GM21381 (cell line): ENCODE data around the gene GPHB5.
"Not testable (repeated sequence)": the region's sequence is repeated elsewhere in the genome, so short reads cannot be mapped to it uniquely, and the experiment has no call there.

Source experiments
- ATAC-seq: cut with Tn5 transposase; IDR thresholded peaks from one replicate; pipeline ENCODE4 v1.9.1; 2021; ENCODE audit warnings: mild to moderate bottlenecking, moderate library complexity; ENCODE audit not compliant: unreplicated experiment

The GPHB5 gene

DNA sequence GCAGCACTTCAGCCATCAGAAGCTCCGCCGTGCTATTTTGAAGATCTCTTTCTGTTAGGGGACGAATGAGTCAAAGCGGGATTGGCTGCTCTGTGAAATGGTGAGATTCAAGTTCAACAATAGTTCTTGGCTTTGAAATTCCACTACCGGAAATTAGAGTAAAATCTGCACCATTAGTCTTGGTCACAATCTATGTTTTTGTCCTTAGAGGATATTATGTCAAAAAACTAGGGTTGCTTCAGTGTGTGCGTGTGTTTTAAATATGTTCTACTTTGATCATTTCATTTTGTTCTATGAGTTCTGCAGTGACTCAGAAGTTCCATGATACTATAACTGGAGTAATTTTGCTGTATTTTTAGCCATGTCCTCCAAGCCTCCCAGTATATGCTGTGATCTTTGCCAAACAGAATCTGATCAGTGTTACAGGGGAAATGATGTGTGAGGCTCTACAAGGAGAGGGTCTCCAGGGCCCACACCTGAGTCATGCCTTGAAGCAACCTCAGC lies 22.6 kb downstream of the GPHB5 start:
- ATAC-seq = peak; percentile 56

DNA sequence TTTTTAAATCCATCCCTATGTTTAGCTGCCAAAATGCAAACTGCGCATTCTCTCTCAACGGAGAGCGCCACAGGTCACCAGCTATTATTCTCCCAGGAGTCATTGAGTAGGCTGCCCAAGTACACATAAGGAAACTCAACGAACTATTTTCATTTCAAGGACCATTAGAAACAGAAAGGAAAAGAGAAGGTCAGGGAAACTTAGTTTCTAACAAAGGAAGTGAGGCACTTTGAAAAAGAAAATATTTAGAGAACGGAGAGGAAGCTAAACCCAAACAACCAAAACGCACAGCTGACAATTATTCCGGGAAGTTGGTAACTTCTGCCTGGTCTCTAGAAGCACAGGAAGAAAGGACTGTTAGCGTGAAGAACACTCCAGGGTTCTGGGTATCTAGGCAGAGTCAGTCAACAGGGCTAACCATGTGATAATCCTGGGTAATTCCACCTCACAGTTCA lies 23.5 kb downstream of the GPHB5 start:
- ATAC-seq = no peak

DNA sequence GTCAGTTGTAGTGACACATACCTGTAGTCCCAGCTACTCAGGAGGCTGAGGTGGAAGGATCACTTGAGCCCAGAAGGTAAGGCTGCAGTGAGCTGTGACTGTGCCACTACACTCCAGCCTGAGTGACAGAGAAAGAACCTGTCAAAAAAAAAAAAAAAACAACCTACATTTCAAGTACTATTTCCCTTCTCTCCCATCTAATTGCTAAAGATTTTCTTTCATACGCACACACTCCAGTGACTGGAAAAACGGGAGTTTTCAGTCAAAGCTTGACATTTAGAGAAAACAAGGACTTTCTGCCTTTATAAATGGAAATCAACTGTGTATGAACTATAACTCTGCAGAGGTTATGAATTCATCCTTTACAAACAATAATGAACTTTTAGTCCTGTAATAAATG lies 25.9 kb downstream of the GPHB5 start:
- ATAC-seq = no peak

DNA sequence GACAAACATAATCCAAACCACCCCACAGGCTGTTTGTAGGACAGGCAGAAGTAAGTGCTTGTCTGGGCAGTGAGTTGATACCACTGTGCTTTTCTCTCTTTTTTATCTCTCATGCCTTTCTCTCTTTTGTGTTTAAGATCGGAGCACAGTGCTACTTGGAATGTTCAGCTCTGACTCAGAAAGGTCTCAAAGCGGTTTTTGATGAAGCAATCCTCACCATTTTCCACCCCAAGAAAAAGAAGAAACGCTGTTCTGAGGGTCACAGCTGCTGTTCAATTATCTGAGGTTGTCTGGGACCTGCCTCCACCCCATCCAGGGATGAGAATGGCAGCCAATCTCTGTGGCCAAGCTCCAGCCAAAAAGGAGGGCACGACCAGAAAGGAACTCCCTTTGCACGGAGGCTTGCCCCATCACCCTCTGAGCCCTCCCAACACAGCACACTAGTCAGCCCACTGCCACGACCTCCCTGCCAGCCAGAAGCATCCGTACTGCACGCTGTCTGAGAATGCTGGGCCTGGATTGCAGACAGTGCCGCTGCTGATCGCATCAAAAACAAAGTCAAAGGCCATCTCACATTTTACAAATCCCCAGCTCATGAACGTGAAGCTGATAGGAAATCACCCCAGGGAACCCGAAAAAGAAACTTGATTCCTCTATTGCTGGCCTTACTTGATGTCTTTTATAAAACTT lies 27.8 kb downstream of the GPHB5 start:
- ATAC-seq = no peak

DNA sequence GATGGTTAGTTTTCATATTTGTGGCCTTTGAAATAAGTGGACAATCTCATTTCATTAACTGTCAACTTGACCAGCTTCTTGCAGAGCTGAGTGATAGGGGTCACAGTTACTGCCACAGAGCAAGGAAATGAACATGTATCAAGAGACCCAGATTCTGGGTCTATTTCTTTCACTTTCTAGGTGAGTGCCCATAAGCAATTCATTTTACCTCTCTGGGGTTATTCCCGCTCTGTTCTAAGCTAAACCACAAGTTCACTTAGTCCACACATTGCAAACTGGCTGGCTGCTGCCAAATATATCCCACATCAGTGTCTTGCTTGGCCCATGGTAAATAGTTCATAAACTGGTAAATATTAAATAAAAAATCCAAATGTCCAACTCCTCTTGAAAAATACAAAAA lies 29.9 kb downstream of the GPHB5 start:
- ATAC-seq = no peak

DNA sequence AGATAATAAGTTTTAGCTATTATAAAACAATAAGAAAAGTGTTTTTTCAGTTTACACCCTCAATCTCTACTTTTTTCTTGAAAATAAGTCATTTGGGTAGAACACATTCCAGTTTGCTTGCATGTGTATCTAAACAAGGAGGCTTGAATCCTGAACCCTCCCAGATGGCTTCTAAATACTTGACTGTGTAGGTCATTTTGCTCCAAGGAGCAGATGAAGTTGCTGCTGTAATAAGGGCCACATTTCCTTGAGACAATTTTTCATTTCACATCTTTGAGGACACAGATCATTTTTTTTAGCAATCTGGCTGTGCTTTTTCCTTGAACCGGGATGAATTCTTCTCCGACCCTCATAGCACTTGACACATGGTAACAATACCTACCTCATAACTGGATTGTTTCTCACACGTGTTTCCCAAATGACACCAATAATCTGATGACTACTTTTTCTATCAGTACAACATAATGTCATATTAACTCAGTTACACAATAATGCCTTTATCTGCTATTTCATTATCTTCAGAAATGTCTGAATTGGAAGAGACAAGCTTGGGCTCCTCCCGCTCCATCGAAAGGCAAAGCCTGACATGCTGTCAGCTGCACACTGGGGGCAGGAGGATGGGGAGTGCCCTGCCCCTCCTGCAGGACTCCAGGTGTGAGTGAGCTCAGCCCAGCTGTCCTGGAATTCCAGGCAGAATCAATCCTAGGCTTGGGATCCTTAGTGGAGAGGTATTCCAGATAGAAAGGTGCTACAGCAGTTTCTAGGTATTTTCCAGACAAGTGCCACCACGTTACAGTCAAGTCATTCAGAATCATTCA lies 30.9 kb downstream of the GPHB5 start:
- no peak for ATAC-seq

DNA sequence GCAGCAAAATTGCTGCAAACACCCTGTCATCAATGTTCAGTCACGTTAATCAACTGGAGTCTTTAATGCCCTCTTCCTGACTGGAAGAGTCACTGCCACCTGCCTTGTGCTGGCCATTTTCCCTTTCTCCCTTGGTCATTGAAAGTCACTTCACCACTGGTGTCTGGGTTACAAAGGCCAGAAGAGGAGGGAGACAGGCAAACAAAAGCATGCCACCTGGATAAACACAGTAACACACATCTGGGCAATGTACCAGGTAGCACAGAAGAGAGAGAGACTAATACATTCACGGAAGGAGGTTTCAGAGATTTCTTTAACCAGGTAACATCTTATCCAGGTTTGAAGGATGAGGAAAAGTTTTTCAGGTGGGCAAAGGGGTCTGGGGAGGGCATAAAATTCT lies 32.7 kb downstream of the GPHB5 start:
- ATAC-seq = no peak

DNA sequence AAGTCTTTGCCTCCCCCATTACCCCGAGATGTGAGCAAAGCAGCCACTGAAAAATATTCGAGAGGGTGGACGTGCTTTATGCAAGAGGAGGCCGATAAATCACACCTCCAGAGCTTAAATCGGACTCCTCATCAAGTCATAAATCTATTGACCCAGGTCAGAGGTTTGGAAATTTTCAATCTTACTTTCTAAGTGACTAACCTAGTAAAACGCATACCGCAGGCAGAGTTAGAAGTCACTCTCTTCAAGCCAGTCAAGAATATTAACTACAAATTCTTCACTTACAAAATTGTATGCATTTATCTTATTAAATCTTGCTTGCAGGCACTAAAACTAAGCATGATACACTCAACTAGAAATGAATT lies 34.9 kb downstream of the GPHB5 start:
- no peak for ATAC-seq

DNA sequence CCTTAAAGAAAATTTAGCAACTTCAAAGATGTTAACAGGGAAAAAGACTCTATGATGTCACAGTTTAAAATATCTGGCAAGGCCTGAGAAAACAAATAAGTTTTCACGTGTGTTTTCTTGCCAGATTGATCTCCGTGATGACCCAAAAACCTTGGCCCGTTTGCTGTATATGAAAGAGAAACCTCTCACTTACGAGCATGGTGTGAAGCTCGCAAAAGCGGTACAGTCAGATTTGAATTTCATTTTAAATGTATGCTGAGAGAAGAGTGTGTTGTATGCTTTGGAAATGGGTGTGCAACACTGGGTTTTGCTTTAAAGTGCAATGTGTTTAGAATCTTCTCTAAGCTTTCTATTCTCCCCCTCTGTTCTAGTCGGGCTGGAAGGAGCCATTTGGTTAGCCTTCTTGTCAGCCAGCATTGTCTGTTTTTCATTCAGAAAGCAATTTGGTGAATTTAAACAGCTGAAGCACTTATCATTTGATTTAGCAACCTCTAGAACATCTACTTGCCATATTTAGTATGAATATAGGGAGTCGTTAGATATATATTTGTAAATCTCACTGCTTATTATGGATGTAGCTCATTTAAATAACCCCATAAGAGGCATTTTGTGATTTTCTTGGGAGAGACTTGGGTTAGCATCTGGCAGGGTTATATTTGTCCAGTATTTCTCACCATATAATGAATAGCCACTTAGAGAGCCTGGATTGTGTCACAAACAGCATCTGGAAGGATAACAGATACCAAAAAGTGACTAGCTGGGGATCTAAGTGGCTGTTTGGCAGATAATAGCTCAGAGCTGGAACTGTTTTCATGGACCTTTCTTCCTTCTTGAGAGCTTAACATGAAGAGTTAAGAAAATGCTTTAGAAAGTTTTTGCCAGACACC lies 35.5 kb downstream of the GPHB5 start:
- peak; percentile 58 for ATAC-seq

DNA sequence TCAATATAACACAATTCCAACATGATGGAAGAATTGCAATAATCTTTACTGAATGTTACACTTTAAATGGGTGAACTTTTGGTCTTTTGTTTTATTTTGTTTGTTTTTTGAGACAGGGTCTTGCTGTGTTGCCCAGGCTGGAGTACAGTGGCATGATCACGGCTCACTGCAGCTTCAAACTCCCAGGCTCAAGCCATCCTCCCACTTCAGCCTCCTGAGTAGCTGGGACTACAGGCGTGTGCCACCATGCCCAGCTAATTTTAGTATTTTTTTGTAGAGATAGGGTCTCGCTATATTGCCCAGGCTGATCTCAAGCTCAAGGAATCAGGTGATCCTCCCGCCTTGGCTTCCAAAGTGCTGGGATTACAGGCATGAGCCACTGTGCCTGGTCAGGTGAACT lies 38.8 kb downstream of the GPHB5 start:
- not testable (repeated sequence) for ATAC-seq

DNA sequence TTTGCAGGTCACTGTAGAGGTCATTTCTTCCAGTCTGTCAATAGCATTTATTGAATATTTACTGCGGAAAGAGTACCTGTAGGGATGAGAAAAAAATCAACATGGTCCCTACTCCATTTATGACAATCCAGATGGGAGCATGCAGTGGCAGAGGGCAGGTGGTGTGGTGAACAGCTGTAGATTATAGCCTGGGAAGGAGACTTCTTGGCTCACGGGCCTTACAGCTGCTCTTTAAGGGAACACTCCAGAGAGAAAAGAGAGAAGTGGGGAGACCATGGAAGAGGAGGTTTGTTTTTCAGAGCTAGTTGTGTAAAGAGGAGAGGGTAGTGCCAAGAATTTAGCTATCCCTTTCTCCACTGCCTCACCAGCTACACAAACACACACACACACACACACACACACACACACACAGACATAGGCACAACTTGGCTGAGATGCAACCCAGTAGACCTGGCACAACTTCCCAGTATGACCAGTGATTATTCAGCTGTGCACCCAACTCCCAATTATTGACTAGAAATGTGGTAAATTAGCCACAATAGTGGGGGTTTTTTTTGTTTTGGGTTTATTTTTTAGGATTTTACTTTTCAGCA lies 41.0 kb downstream of the GPHB5 start:
- no peak for ATAC-seq

DNA sequence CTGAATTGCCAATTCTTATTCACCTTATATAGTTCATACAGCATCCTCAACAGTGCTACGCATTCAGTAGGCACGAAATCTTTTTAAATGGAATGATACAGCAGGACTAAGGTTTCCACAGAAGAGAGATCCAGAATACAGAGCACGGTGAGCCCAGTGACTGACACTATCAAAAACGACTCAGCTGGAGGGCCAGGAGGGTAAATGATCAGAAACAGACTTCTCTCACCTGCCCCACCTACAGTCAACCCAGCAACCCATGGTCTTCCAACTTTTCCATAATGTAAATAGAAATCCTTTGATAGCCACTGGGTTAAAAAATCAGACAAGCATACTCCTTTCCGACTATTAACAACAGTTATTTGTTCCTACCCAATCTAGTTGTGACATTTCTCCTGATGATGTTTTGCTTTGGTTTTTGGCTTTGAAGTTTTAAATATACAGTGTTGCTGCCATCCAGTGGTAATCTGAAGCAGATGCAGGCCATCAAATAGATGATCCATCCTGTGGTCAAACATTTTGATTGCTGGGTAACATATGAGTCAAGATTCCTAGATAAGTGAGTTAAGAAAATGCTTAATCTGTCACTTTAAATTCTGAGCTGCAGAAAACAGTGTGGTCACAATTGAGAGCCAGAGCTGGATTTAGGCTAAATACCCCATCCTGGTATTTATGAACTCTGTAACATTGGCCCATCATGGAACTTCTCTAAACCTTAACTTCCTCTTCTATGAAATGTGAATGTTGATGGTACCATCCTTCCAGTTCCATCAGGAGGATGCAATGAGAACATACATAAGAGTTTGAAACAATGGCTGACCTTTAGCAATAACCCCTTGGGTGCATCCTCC lies 42.0 kb downstream of the GPHB5 start:
- no peak for ATAC-seq

DNA sequence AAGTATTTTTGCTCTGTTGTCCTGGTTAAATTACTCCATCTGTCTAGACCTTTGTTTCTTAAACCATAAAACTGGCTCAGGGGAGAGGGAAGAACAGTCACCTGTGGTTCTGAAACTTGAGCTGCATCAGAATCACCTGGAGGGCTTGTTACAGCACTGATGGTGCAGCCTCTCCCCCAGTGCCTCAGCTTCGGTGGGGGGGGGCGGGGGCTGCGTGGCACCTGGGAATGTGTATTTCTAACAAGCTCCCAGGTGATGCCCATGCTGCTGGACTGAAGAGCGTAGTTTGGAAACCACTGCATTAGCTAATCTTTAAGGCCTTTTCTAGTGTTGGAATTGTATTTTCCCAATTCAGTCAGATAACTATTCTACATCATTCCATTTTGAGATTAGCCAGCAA lies 42.7 kb downstream of the GPHB5 start:
- ATAC-seq = no peak

DNA sequence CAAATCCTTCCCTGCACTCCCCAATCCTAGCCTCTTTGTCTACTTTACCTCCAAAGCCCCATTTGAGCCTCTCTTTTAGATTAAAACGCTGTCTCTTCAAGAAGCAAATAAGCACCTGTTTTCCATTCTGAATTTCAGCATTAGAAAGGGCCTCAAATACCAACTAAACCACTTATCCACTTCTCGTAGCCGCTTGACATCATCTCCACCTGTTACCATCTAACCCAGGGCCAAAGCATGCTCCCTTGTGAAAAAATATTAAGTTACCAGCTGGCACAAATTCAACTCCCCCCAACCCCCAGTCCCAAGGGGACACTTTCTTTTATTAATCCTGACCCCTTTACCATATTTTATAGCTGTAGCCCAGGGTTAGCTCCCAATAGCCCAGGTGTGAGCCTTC lies 43.1 kb downstream of the GPHB5 start:
- ATAC-seq = no peak

DNA sequence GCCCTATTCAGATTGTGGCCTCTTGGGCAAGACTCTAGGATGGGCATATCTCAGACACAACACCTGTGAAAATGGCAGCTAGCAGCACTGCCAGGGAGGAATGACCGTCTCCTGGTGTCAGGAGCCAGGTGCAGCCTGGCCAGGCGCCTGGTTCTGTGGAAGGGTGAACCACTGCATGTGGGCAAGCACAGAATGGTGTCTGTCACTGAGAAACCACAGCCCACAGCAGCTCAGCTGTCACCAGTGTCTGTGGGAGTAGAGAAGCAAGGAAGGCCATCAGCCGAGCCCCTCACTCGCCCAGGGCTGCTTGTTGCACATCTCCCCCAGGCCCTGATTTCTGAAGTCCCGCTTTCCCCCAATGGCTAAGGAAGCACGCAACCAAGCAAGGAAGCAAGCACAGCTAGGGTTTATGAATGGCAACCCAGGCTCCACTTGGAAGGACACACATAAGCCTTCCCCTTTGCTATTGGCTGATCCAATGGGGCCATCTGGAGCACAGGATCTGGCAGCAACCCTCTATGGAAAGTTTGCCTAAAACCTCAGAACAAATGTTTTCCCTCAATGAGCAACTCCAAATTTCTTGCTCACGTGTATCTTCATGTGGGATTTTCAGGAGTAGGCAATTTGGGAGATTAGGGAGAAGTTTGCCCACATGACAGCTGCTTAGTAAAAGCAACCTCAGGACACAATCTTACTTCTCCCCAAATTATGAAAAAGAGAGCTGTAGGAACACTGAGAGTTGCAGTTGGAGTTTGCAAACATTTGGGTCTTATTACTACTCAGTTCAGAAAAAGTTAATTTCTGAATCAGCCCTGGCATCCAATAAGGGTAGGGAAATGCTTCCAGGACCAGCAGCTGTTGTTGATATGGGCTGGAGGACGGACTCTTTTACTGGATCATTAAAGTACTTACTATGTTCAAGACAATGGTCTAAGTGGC lies 44.7 kb downstream of the GPHB5 start:
- no peak for ATAC-seq

DNA sequence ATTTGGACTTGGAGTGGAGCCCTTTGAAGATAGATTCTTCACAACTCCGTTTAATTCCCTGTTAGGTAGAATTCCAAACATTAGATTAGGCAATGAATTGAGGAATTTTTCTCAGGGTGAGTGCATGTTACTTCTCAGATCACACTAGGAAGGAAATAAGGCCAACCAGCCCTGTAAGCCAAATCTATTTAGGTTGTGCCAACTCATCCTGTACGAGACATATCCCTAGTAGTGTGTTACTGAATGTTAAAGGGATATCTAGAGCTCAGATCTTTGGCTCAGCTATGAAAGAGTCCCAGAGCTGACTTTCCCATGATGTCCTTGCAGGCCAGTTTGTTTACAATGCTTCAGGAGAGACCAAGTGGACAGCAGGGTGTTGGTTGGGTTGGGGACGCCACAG lies 45.6 kb downstream of the GPHB5 start:
- ATAC-seq = no peak

DNA sequence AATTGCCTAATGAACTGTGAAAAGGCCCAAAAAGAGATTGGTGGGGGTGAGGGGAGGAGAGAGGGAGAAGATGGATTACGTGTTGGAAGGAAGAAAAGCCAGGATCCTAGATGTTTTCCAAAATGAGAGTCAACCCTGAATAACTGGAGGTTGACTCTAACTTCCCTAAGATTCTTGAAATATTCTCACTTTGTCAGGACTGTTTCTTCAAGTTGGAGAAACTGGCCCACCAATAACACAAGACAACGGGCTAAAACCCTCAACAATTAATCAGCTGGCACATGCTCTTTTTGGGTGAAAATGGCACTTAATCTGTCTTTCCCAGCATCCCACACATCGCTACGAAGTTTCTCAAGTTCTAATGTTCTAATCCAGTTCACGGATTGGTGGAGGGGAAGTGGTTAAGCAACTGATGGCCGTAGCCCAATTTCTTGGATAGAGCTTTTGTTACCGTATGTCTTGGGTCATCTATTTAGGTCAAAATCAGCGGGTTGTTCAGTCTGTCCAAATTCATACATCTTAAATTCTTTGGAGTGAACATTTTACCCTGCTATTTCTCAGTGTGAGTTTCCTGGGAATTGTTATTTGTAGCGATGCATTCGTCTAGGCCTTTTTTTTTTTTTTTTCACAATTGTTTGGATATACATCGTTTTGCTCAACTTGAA lies 49.0 kb downstream of the GPHB5 start:
- no peak for ATAC-seq

DNA sequence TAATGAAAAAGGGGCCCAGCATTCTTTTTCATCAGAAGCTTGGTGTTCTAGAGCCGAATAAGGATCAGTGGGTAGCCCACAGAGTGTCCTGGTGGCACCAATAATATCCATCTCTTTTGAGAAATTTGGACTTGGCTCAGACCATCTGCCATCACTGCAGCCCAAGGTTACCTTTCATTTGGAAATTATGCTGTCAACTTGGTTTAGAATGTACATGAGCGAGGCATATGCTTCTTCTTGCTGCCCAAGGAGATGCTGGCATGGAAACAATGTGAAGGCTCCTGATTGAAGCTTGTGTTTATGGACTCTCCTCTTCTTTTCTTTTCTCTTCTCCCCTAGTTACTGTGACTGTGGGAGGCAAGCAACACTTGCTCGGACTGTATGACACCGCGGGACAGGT lies 50.0 kb downstream of the GPHB5 start:
- no peak for ATAC-seq
